PC-3 (cell line): ENCODE measurements around the gene SSBP2.

Experiments
- EZH2 ChIP-seq: fragments of 300-600 bp; sonication (generic); IDR thresholded peaks from one replicate; pipeline ENCODE4 v1.6.1; 2017; ENCODE audit warnings: antibody characterized with exemption, mild to moderate bottlenecking, low read length; ENCODE audit not compliant: unreplicated experiment
- TF ChIP-seq, protein P1 (sequence below): fragments of 300-600 bp; sonication (generic); conservative IDR thresholded peaks from 2 replicates; pipeline ENCODE4 v1.5.1; 2017; ENCODE audit warnings: antibody characterized with exemption, low read depth, mild to moderate bottlenecking, low read length

GRCh38 chr5:81401266-81401665 is 349.6 kb downstream of the SSBP2 start:
- TF ChIP-seq, protein P1, sequence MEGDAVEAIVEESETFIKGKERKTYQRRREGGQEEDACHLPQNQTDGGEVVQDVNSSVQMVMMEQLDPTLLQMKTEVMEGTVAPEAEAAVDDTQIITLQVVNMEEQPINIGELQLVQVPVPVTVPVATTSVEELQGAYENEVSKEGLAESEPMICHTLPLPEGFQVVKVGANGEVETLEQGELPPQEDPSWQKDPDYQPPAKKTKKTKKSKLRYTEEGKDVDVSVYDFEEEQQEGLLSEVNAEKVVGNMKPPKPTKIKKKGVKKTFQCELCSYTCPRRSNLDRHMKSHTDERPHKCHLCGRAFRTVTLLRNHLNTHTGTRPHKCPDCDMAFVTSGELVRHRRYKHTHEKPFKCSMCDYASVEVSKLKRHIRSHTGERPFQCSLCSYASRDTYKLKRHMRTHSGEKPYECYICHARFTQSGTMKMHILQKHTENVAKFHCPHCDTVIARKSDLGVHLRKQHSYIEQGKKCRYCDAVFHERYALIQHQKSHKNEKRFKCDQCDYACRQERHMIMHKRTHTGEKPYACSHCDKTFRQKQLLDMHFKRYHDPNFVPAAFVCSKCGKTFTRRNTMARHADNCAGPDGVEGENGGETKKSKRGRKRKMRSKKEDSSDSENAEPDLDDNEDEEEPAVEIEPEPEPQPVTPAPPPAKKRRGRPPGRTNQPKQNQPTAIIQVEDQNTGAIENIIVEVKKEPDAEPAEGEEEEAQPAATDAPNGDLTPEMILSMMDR: no peak
- TF ChIP-seq EZH2: no peak
